GM12878 (cell line): ENCODE data around the gene KAZN.

Source experiments
- CEBPB ChIP-seq, 2 experiments: fragments of 150-350 bp in 1 of 2; IDR thresholded peaks; 2 replicates each; pipeline ENCODE4 v1.6.1; 2012 to 2014; ENCODE audit warnings: low read depth in 2 of 2, low read length in 2 of 2, borderline replicate concordance in 1 of 2, inconsistent platforms in 1 of 2
- CTCF ChIP-seq, 3 experiments: IDR thresholded peaks in 2 of 3; conservative IDR thresholded peaks in 1 of 3; 2 replicates each; pipeline ENCODE4 v1.5.1; 2011; ENCODE audit warnings: low read depth in 3 of 3, low read length in 3 of 3, mild to moderate bottlenecking in 3 of 3, control low read depth in 2 of 3, moderate library complexity in 2 of 3, inconsistent platforms in 1 of 3, mixed read lengths in 1 of 3; ENCODE audit not compliant: control insufficient read depth in 2 of 3, insufficient read depth in 1 of 3; ENCODE audit errors: extremely low read depth in 1 of 3
- FOXK2 ChIP-seq: fragments of 450-650 bp; IDR thresholded peaks from 2 replicates; pipeline ENCODE4 v1.6.1; 2017; ENCODE audit warnings: mild to moderate bottlenecking, moderate library complexity
- GATAD2B ChIP-seq: fragments of 450-650 bp; conservative IDR thresholded peaks from 2 replicates; pipeline ENCODE4 v1.6.1; 2017; ENCODE audit warnings: low read depth, mild to moderate bottlenecking, moderate library complexity
- JUND ChIP-seq: IDR thresholded peaks from 2 replicates; pipeline ENCODE4 v1.6.1; 2012; ENCODE audit warnings: low read depth, mild to moderate bottlenecking, low read length, improper control_type of control experiment, moderate library complexity
- MYC ChIP-seq: IDR thresholded peaks from 2 replicates; pipeline ENCODE4 v1.6.1; 2011; ENCODE audit warnings: mild to moderate bottlenecking, low read length, moderate library complexity, inconsistent platforms; ENCODE audit not compliant: insufficient read depth, insufficient replicate concordance, insufficient read length, severe bottlenecking
- POLR2A ChIP-seq: IDR thresholded peaks from 2 replicates; pipeline ENCODE4 v1.6.1; 2011; ENCODE audit warnings: low read depth, mild to moderate bottlenecking, low read length
- RBBP5 ChIP-seq: fragments of 200-600 bp; sonication (generic); conservative IDR thresholded peaks from 2 replicates; pipeline ENCODE4 v1.6.1; 2016
- RCOR1 ChIP-seq: conservative IDR thresholded peaks from 2 replicates; pipeline ENCODE4 v1.6.1; 2012; ENCODE audit warnings: low read depth, low read length, improper control_type of control experiment
- REST ChIP-seq: IDR thresholded peaks from 2 replicates; pipeline ENCODE4 v1.6.1; 2012; ENCODE audit warnings: mild to moderate bottlenecking, low read depth, low read length
- RFX5 ChIP-seq: IDR thresholded peaks from 2 replicates; pipeline ENCODE4 v1.6.1; 2011; ENCODE audit warnings: low read depth, low read length, improper control_type of control experiment
- TAF1 ChIP-seq: IDR thresholded peaks from 2 replicates; pipeline ENCODE4 v1.6.1; 2011; ENCODE audit warnings: mild to moderate bottlenecking, low read depth, low read length, borderline replicate concordance

DNA sequence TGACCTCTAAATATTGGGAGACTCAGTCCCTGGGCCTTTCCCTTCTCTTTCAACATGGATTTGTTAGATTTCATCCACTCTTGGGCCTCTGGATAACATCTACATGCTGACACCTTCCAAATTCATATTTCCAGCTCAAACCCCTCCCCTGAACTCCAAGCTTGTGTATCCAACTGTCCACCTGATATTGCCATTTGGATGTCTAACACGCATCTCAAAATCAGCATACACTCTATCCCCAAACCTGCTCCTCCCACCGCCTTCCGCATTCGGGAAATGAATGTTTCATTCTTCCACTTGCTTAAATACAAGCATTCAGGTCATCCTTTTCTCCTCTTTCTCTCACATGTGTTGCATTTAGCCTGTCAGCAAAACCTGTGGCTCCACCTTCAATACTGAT, 17.5 kb upstream of the KAZN start:
- TF ChIP-seq MYC (no peak), CEBPB (IDR thresholded peaks at IDR 0.05; ENCODE audit: borderline replicate concordance in 1 of 2, low read depth in 2 of 2, low read length in 2 of 2) (no peak), FOXK2 (no peak), GATAD2B (no peak), RFX5 (no peak), REST (no peak), RBBP5 (no peak), TAF1 (no peak), RCOR1 (no peak), CTCF (IDR thresholded peaks at IDR 0.05 in 2 of 3, conservative IDR thresholded peaks at IDR 0.05 in 1 of 3; ENCODE audit: control insufficient read depth in 2 of 3, extremely low read depth in 1 of 3, insufficient read depth in 1 of 3, low read depth in 3 of 3, low read length in 3 of 3) (no peak), JUND (no peak), POLR2A (no peak)
